GM23338 (cell line): ENCODE results near the gene S100A1. TPM values are rescaled to one million over a fixed set of nuclear protein-coding genes. Genes with fewer than 3 reads are reported as not detected.
A peak's percentile ranks its signal among the peaks of the same experiment; 100 is the strongest.

Experiments used
- ATAC-seq: fragments of 200-7000 bp; cut with Tn5 transposase; 3 replicates; pipeline ENCODE4 v1.9.1; 2020
- DNase-seq: peaks from one replicate; pipeline ENCODE4 v3.0.0-alpha.2; 2015; ENCODE audit warnings: low spot score
- H2AFZ ChIP-seq: fragments of 200-600 bp; sonication (generic); 2 replicates; pipeline ENCODE4 v1.8.0; 2016; ENCODE audit warnings: antibody characterized with exemption, mild to moderate bottlenecking, moderate library complexity
- H3F3A ChIP-seq: fragments of 200-600 bp; sonication (generic); replicated peaks from 2 replicates; pipeline ENCODE4 v1.8.0; 2017; ENCODE audit warnings: antibody characterized with exemption, mixed run types, low read depth
- H3K27ac ChIP-seq: fragments of 200-600 bp; sonication (generic); 2 replicates; pipeline ENCODE4 v1.6.1; 2016; ENCODE audit warnings: low read depth
- H3K27me3 ChIP-seq: fragments of 200-600 bp; sonication (generic); 2 replicates; pipeline ENCODE4 v1.8.0; 2016; ENCODE audit warnings: mild to moderate bottlenecking, mixed run types, moderate library complexity; ENCODE audit not compliant: insufficient read depth
- H3K36me3 ChIP-seq: fragments of 200-600 bp; sonication (generic); 2 replicates; pipeline ENCODE4 v1.8.0; 2016; ENCODE audit warnings: mild to moderate bottlenecking; ENCODE audit not compliant: insufficient read depth
- H3K4me1 ChIP-seq: fragments of 200-600 bp; sonication (generic); 2 replicates; pipeline ENCODE4 v1.8.0; 2016; ENCODE audit warnings: mild to moderate bottlenecking, moderate library complexity; ENCODE audit not compliant: insufficient read depth
- H3K4me2 ChIP-seq: fragments of 200-600 bp; sonication (generic); 2 replicates; pipeline ENCODE4 v1.7.1; 2017; ENCODE audit warnings: mixed run types
- H3K4me3 ChIP-seq: fragments of 200-600 bp; sonication (generic); 2 replicates; pipeline ENCODE4 v1.6.1; 2016; ENCODE audit warnings: mixed run types
- H3K79me2 ChIP-seq: fragments of 200-600 bp; sonication (generic); replicated peaks from 2 replicates; pipeline ENCODE4 v1.8.0; 2017; ENCODE audit warnings: mild to moderate bottlenecking; ENCODE audit not compliant: insufficient read depth
- H3K9me2 ChIP-seq: fragments of 200-600 bp; sonication (generic); 2 replicates; pipeline ENCODE4 v1.8.0; 2017; ENCODE audit not compliant: insufficient read depth
- H4K20me1 ChIP-seq: fragments of 200-600 bp; sonication (generic); replicated peaks from 2 replicates; pipeline ENCODE4 v1.8.0; 2017; ENCODE audit warnings: mild to moderate bottlenecking; ENCODE audit not compliant: insufficient read depth
- H3K27ac Mint-ChIP-seq: 2 replicates; pipeline ENCODE4 v1.8.0; 2020; ENCODE audit warnings: inconsistent platforms, mild to moderate bottlenecking, moderate library complexity, mixed read lengths
- H3K27me3 Mint-ChIP-seq: 3 replicates; pipeline ENCODE4 v1.8.0; 2022; ENCODE audit warnings: low read depth, mild to moderate bottlenecking, moderate library complexity, mixed read lengths, inconsistent platforms; ENCODE audit not compliant: insufficient read depth, poor library complexity
- H3K36me3 Mint-ChIP-seq: 3 replicates; pipeline ENCODE4 v1.8.0; 2021; ENCODE audit warnings: low read depth, mild to moderate bottlenecking, inconsistent platforms, moderate library complexity, mixed read lengths
- H3K4me1 Mint-ChIP-seq: 3 replicates; pipeline ENCODE4 v1.8.0; 2020; ENCODE audit warnings: mild to moderate bottlenecking, inconsistent platforms, mixed read lengths
- H3K4me3 Mint-ChIP-seq: 3 replicates; pipeline ENCODE4 v1.8.0; 2021; ENCODE audit warnings: moderate library complexity, mild to moderate bottlenecking, inconsistent platforms, mixed read lengths
- H3K9me3 Mint-ChIP-seq: 3 replicates; pipeline ENCODE4 v1.8.0; 2020; ENCODE audit warnings: moderate library complexity, mild to moderate bottlenecking, inconsistent platforms, mixed read lengths
- CREB1 ChIP-seq: fragments of 250-450 bp; sonication (Bioruptor Pico); IDR thresholded peaks from 2 replicates; pipeline ENCODE4 v1.5.0; 2020; ENCODE audit warnings: low read depth, mild to moderate bottlenecking, moderate library complexity
- EZH2 ChIP-seq: fragments of 200-600 bp; sonication (generic); IDR thresholded peaks from one replicate; pipeline ENCODE4 v1.8.0; 2017; ENCODE audit warnings: antibody characterized with exemption, mild to moderate bottlenecking, low read depth; ENCODE audit not compliant: unreplicated experiment
- EZH2phosphoT487 ChIP-seq: fragments of 200-600 bp; sonication (generic); IDR thresholded peaks from one replicate; pipeline ENCODE4 v1.8.1; 2018; ENCODE audit warnings: antibody characterized with exemption; ENCODE audit not compliant: unreplicated experiment
- JUNB ChIP-seq: IDR thresholded peaks from one replicate; pipeline ENCODE4 v1.6.1; 2016; ENCODE audit warnings: antibody characterized with exemption; ENCODE audit not compliant: unreplicated experiment
- NANOG ChIP-seq: IDR thresholded peaks from 2 replicates; pipeline ENCODE4 v1.6.1; 2016; ENCODE audit warnings: antibody characterized with exemption, borderline replicate concordance
- POLR2AphosphoS5 ChIP-seq: IDR thresholded peaks from 2 replicates; pipeline ENCODE4 v1.6.1; 2016; ENCODE audit warnings: antibody characterized with exemption, low read depth
- REST ChIP-seq: IDR thresholded peaks from one replicate; pipeline ENCODE4 v1.6.1; 2018; ENCODE audit warnings: antibody characterized with exemption; ENCODE audit not compliant: unreplicated experiment
- STAT1 ChIP-seq: IDR thresholded peaks from one replicate; pipeline ENCODE4 v1.6.1; 2016; ENCODE audit warnings: antibody characterized with exemption; ENCODE audit not compliant: unreplicated experiment
- ZNF114 ChIP-seq: fragments of 250-450 bp; sonication (Bioruptor Pico); IDR thresholded peaks from 2 replicates; pipeline ENCODE4 v1.5.0; 2020; ENCODE audit warnings: mild to moderate bottlenecking, moderate library complexity
- ZNF331 ChIP-seq: fragments of 250-450 bp; sonication (Bioruptor Pico); IDR thresholded peaks from 2 replicates; pipeline ENCODE4 v1.5.0; 2020; ENCODE audit warnings: low read depth, mild to moderate bottlenecking, moderate library complexity
- ZNF462 ChIP-seq: fragments of 250-450 bp; sonication (Bioruptor Pico); IDR thresholded peaks from 2 replicates; pipeline ENCODE4 v1.5.0; 2020; ENCODE audit warnings: mild to moderate bottlenecking, moderate library complexity
- polyA plus RNA-seq: library from polyadenylated mRNA; unstranded; fragments of >200 nt; fragmentation: Nextera tagmentation; extraction: Ambion mirVana; gene quantifications from 2 replicates; pipeline ENCODE4 v1.2.1, GENCODE V29; 2016
- total RNA-seq: library from RNA; depleted of rRNA; stranded (reverse); fragments of >200 nt; shearing (Covaris generic); gene quantifications from 2 replicates; pipeline ENCODE4 v1.2.3, GENCODE V29; 2014
- TF ChIP-seq, protein P1 (sequence below), 2 experiments: fragments of 200-600 bp in 1 of 2; sonication (generic) in 1 of 2; conservative IDR thresholded peaks; 2 replicates each; pipeline versions ENCODE4 v1.5.1 to v1.6.1; 2016 to 2017; ENCODE audit warnings: antibody characterized with exemption in 2 of 2, low read depth in 2 of 2, mild to moderate bottlenecking in 2 of 2, moderate library complexity in 1 of 2
- TF ChIP-seq, protein P2 (sequence below): IDR thresholded peaks from 2 replicates; pipeline ENCODE4 v1.6.1; 2016; ENCODE audit warnings: antibody characterized with exemption

Gene S100A1
- total and polyA plus RNA-seq, 2 experiments from 2014 or later = 0.13 to 0.66 TPM

- H3K27me3 Mint-ChIP-seq = peaks cover 14% of the 10 kb centered on the region
- TF ChIP-seq REST = no peak
- no peak for TF ChIP-seq STAT1
- no peak for TF ChIP-seq JUNB
- no peak for TF ChIP-seq CREB1
- TF ChIP-seq, protein P1, sequence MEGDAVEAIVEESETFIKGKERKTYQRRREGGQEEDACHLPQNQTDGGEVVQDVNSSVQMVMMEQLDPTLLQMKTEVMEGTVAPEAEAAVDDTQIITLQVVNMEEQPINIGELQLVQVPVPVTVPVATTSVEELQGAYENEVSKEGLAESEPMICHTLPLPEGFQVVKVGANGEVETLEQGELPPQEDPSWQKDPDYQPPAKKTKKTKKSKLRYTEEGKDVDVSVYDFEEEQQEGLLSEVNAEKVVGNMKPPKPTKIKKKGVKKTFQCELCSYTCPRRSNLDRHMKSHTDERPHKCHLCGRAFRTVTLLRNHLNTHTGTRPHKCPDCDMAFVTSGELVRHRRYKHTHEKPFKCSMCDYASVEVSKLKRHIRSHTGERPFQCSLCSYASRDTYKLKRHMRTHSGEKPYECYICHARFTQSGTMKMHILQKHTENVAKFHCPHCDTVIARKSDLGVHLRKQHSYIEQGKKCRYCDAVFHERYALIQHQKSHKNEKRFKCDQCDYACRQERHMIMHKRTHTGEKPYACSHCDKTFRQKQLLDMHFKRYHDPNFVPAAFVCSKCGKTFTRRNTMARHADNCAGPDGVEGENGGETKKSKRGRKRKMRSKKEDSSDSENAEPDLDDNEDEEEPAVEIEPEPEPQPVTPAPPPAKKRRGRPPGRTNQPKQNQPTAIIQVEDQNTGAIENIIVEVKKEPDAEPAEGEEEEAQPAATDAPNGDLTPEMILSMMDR (conservative IDR thresholded peaks at IDR 0.05; ENCODE audit: low read depth in 2 of 2) = no peak
- no peak for TF ChIP-seq EZH2
- no peak for TF ChIP-seq POLR2AphosphoS5
- TF ChIP-seq, protein P2, sequence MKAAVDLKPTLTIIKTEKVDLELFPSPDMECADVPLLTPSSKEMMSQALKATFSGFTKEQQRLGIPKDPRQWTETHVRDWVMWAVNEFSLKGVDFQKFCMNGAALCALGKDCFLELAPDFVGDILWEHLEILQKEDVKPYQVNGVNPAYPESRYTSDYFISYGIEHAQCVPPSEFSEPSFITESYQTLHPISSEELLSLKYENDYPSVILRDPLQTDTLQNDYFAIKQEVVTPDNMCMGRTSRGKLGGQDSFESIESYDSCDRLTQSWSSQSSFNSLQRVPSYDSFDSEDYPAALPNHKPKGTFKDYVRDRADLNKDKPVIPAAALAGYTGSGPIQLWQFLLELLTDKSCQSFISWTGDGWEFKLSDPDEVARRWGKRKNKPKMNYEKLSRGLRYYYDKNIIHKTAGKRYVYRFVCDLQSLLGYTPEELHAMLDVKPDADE = no peak
- TF ChIP-seq NANOG = no peak
- no peak for TF ChIP-seq ZNF462 (CRISPR knock-in tag)
- TF ChIP-seq EZH2phosphoT487 = no peak
- TF ChIP-seq ZNF114 (CRISPR knock-in tag) = no peak
- TF ChIP-seq ZNF331 (CRISPR knock-in tag) = no peak
- peaks cover 15% of the 10 kb centered on the region for H3K4me1 Mint-ChIP-seq
- peak overlapping the region; percentile 80; the same call in 1 of the 2 replicates for H3K27ac Mint-ChIP-seq
- Histone ChIP-seq H3K9me2 (no peaks in the 10 kb centered on the region), H3K27ac (peak overlapping the region; percentile 63; the same call in 1 of the 2 replicates), H3K27me3 (no peaks in the 10 kb centered on the region), H3F3A (peaks cover 22% of the 10 kb centered on the region), H3K4me2 (peak overlapping the region; percentile 84; the same call in 1 of the 2 replicates), H3K36me3 (peaks cover 51% of the 10 kb centered on the region), H4K20me1 (peaks cover 26% of the 10 kb centered on the region), H3K4me3 (peak overlapping the region; percentile 89), H3K79me2 (peaks cover 57% of the 10 kb centered on the region), H3K4me1 (peaks cover 12% of the 10 kb centered on the region; the same call in 1 of the 2 replicates), H2AFZ (no peak overlapping the region)
- H3K36me3 Mint-ChIP-seq = peaks cover 70% of the 10 kb centered on the region
- DNase-seq (no peak), ATAC-seq (no peak)
- peak overlapping the region; percentile 96 for H3K4me3 Mint-ChIP-seq
- no peaks in the 10 kb centered on the region for H3K9me3 Mint-ChIP-seq
Observed at GRCh38 chr1:153635872-153636271, 7.6 kb downstream of the S100A1 start.
